Measurements from ENCODE around the gene RIPK4. TPM values are rescaled to one million over a fixed set of nuclear protein-coding genes. Genes with fewer than 3 reads are reported as not detected.

Gene RIPK4
- total and polyA plus RNA-seq, 2 of the 13 experiments (the other 11 are each of a cell fraction or from before 2014, with no cell fraction given): 3.1 to 4.9 TPM

DNA sequence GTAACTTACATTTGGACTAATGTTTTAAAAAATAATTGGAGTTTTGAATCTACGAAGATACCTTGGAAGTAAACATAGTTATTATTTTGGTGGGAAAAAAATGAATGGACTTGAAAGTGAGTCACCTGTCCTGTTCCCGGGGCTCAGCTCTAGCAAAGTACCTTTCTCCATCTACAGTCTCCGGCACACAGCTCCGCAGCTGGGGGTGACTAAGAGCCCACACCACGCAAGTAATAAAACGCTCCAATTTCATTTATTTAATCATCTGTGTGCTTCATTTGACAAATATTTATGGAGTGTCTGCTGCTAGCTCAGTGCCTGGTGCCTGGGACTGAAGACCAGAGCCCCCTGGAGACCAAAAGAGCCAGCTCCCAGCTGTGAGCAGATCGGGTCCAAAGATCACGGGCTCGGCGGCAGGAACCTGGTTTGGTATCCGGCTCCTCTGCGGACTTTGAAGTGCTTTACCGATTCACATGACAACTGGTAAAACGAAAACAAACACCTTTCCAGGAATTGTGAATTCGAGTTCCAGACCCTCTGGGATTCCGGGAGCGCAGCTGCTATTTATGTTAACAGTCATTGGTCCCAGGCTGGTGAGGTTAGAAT, 1.7 kb upstream of the RIPK4 start (continued):
- no peak for TF ChIP-seq ZNF138 (CRISPR knock-in tag; IDR thresholded peaks at IDR 0.05; ENCODE audit: low read depth)
- TF ChIP-seq JUND (CRISPR knock-in tag; IDR thresholded peaks at IDR 0.05): no peak
- TF ChIP-seq RFXANK (CRISPR knock-in tag; IDR thresholded peaks at IDR 0.05): no peak
- no peak; the same call in 1 of the 2 replicates for TF ChIP-seq POLR2AphosphoS5 (IDR thresholded peaks at IDR 0.05; ENCODE audit: low read depth, low read length)
- peak; percentile 45; the same call in 1 of the 2 replicates for TF ChIP-seq SMC3 (IDR thresholded peaks at IDR 0.05; ENCODE audit: low read length)
- TF ChIP-seq, protein P1, sequence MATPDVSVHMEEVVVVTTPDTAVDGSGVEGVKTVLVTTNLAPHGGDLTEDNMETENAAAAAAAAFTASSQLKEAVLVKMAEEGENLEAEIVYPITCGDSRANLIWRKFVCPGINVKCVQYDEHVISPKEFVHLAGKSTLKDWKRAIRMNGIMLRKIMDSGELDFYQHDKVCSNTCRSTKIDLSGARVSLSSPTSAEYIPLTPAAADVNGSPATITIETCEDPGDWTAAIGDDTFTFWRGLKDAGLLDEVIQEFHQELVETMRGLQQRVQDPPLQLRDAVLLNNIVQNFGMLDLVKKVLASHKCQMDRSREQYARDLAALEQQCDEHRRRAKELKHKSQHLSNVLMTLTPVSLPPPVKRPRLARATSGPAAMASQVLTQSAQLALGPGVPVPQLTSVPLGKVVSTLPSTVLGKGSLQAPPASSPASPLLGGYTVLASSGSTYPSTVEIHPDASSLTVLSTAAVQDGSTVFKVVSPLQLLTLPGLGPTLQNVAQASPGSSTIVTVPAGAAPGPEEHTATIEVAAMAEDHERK (CRISPR knock-in tag; IDR thresholded peaks at IDR 0.05; ENCODE audit: low read depth): no peak
- 0 out of 2 replicates have a peak, but pooled peaks have one; percentile 30 for TF ChIP-seq ZNF563 (CRISPR knock-in tag; IDR thresholded peaks at IDR 0.05)
- TF ChIP-seq ZFY (CRISPR knock-in tag; IDR thresholded peaks at IDR 0.05): peak; percentile 44; the same call in 1 of the 2 replicates
- TF ChIP-seq ZFP36L1 (CRISPR knock-in tag; IDR thresholded peaks at IDR 0.05): no peak
- TF ChIP-seq, protein P2, sequence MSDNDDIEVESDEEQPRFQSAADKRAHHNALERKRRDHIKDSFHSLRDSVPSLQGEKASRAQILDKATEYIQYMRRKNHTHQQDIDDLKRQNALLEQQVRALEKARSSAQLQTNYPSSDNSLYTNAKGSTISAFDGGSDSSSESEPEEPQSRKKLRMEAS (IDR thresholded peaks at IDR 0.05): no peak
- TF ChIP-seq TOPORS (CRISPR knock-in tag; IDR thresholded peaks at IDR 0.05): no peak
- TF ChIP-seq AKAP8 (CRISPR knock-in tag; IDR thresholded peaks at IDR 0.05): no peak
- TF ChIP-seq ZNF296 (CRISPR knock-in tag; conservative IDR thresholded peaks at IDR 0.05): no peak
- no peak for TF ChIP-seq EEA1 (CRISPR knock-in tag; IDR thresholded peaks at IDR 0.05; ENCODE audit: borderline replicate concordance)
- TF ChIP-seq TBL1XR1 (IDR thresholded peaks at IDR 0.05; ENCODE audit: borderline replicate concordance, low read length, partially characterized antibody): peak; percentile 99
- TF ChIP-seq, protein P3, sequence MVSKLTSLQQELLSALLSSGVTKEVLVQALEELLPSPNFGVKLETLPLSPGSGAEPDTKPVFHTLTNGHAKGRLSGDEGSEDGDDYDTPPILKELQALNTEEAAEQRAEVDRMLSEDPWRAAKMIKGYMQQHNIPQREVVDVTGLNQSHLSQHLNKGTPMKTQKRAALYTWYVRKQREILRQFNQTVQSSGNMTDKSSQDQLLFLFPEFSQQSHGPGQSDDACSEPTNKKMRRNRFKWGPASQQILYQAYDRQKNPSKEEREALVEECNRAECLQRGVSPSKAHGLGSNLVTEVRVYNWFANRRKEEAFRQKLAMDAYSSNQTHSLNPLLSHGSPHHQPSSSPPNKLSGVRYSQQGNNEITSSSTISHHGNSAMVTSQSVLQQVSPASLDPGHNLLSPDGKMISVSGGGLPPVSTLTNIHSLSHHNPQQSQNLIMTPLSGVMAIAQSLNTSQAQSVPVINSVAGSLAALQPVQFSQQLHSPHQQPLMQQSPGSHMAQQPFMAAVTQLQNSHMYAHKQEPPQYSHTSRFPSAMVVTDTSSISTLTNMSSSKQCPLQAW (CRISPR knock-in tag; IDR thresholded peaks at IDR 0.05): 0 out of 2 replicates have a peak, but pooled peaks have one; percentile 50
- TF ChIP-seq HDAC1 (CRISPR knock-in tag; IDR thresholded peaks at IDR 0.05): peak; percentile 87
- no peak for TF ChIP-seq ZNF782 (CRISPR knock-in tag; IDR thresholded peaks at IDR 0.05; ENCODE audit: borderline replicate concordance)
- TF ChIP-seq, protein P4, sequence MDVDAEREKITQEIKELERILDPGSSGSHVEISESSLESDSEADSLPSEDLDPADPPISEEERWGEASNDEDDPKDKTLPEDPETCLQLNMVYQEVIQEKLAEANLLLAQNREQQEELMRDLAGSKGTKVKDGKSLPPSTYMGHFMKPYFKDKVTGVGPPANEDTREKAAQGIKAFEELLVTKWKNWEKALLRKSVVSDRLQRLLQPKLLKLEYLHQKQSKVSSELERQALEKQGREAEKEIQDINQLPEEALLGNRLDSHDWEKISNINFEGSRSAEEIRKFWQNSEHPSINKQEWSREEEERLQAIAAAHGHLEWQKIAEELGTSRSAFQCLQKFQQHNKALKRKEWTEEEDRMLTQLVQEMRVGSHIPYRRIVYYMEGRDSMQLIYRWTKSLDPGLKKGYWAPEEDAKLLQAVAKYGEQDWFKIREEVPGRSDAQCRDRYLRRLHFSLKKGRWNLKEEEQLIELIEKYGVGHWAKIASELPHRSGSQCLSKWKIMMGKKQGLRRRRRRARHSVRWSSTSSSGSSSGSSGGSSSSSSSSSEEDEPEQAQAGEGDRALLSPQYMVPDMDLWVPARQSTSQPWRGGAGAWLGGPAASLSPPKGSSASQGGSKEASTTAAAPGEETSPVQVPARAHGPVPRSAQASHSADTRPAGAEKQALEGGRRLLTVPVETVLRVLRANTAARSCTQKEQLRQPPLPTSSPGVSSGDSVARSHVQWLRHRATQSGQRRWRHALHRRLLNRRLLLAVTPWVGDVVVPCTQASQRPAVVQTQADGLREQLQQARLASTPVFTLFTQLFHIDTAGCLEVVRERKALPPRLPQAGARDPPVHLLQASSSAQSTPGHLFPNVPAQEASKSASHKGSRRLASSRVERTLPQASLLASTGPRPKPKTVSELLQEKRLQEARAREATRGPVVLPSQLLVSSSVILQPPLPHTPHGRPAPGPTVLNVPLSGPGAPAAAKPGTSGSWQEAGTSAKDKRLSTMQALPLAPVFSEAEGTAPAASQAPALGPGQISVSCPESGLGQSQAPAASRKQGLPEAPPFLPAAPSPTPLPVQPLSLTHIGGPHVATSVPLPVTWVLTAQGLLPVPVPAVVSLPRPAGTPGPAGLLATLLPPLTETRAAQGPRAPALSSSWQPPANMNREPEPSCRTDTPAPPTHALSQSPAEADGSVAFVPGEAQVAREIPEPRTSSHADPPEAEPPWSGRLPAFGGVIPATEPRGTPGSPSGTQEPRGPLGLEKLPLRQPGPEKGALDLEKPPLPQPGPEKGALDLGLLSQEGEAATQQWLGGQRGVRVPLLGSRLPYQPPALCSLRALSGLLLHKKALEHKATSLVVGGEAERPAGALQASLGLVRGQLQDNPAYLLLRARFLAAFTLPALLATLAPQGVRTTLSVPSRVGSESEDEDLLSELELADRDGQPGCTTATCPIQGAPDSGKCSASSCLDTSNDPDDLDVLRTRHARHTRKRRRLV (CRISPR knock-in tag; IDR thresholded peaks at IDR 0.05): no peak
- TF ChIP-seq HNRNPUL1 (IDR thresholded peaks at IDR 0.05; ENCODE audit: low read depth, low read length): no peak
- TF ChIP-seq ZNF337 (CRISPR knock-in tag; IDR thresholded peaks at IDR 0.05; ENCODE audit: borderline replicate concordance, low read depth): no peak
